A673 (cell line): ENCODE measurements around the gene GADL1. TPM values are rescaled to one million over a fixed set of nuclear protein-coding genes. Genes with fewer than 3 reads are reported as not detected.

Experiments used
- BruUV-seq: library from RNA; stranded (reverse); fragments of 400-500 nt; replicated peaks from 2 replicates; lab custom pipeline; 2021; lab: Mats Ljungman, UMichigan
- CTCF ChIA-PET: fragments of 300-600 bp; sonication (Branson Sonifier 250); formaldehyde crosslinking; loops from one replicate; lab custom pipeline; 2022; ENCODE audit warnings: antibody characterized with exemption; lab: Charles Lee
- POLR2A ChIA-PET: fragments of 300-600 bp; sonication (Branson Sonifier 250); formaldehyde crosslinking; loops from one replicate; lab custom pipeline; 2022; ENCODE audit warnings: antibody characterized with exemption; ENCODE audit not compliant: low non-redundant PET; lab: Charles Lee
- DNase-seq: peaks from one replicate; pipeline ENCODE4 v3.0.0-alpha.2; 2015; ENCODE audit warnings: low spot score
- H3K27ac ChIP-seq: fragments of 200-600 bp; sonication (generic); 2 replicates; pipeline ENCODE4 v1.5.1; 2016; ENCODE audit warnings: mixed run types, low read depth, mild to moderate bottlenecking, mixed read lengths, antibody characterized with exemption, low read length; ENCODE audit not compliant: poor library complexity, severe bottlenecking
- H3K27me3 ChIP-seq: fragments of 200-600 bp; sonication (generic); replicated peaks from 2 replicates; pipeline ENCODE4 v1.6.1; 2017; ENCODE audit warnings: mixed run types, low read depth, mild to moderate bottlenecking, mixed read lengths, antibody characterized with exemption, low read length; ENCODE audit not compliant: insufficient read depth, poor library complexity
- H3K36me3 ChIP-seq: fragments of 200-600 bp; sonication (generic); 2 replicates; pipeline ENCODE4 v1.6.1; 2016; ENCODE audit warnings: mixed run types, mild to moderate bottlenecking, mixed read lengths, antibody characterized with exemption, low read length; ENCODE audit not compliant: insufficient read depth, poor library complexity, severe bottlenecking
- H3K4me1 ChIP-seq: fragments of 200-600 bp; sonication (generic); 2 replicates; pipeline ENCODE4 v1.6.1; 2017; ENCODE audit warnings: mixed run types, mild to moderate bottlenecking, mixed read lengths, antibody characterized with exemption, low read length; ENCODE audit not compliant: insufficient read depth, poor library complexity, severe bottlenecking
- H3K4me3 ChIP-seq: fragments of 200-600 bp; sonication (generic); 2 replicates; pipeline ENCODE4 v1.5.1; 2016; ENCODE audit warnings: low read depth, mixed run types, mild to moderate bottlenecking, mixed read lengths, low read length; ENCODE audit not compliant: poor library complexity, severe bottlenecking
- H3K9me3 ChIP-seq: fragments of 200-600 bp; sonication (generic); 2 replicates; pipeline ENCODE4 v1.6.1; 2016; ENCODE audit warnings: mixed run types, low read depth, mild to moderate bottlenecking, mixed read lengths, antibody characterized with exemption, low read length; ENCODE audit not compliant: poor library complexity, severe bottlenecking
- CTCF ChIP-seq: fragments of 300-800, 200-600 bp; sonication (generic); conservative IDR thresholded peaks from 2 replicates; pipeline ENCODE4 v1.5.1; 2017; ENCODE audit warnings: low read depth, mild to moderate bottlenecking, antibody characterized with exemption, low read length, moderate library complexity, mixed read lengths
- EZH2 ChIP-seq: fragments of 200-600 bp; sonication (generic); IDR thresholded peaks from 2 replicates; pipeline ENCODE4 v1.6.1; 2017; ENCODE audit warnings: borderline replicate concordance, low read depth, mild to moderate bottlenecking, mixed read lengths, antibody characterized with exemption, low read length; ENCODE audit not compliant: poor library complexity, severe bottlenecking
- intact Hi-C: fragments of 100-400 bp; cut with micrococcal nuclease; formaldehyde crosslinking; loops from one replicate; pipeline ENCODE4 v1.10.0; 2022; ENCODE audit not compliant: unreplicated experiment
- total RNA-seq: library from RNA; stranded (reverse); gene quantifications from 2 replicates; pipeline ENCODE4 v1.2.3, GENCODE V29; 2021

Gene GADL1
- total RNA-seq, 1 experiment from 2014 or later: 13.8 TPM

GRCh38 chr3:30776186-30776815, 118.2 kb downstream of the GADL1 start:
- Histone ChIP-seq H3K9me3 (no peaks in the 10 kb centered on the region), H3K27me3 (no peaks in the 10 kb centered on the region), H3K27ac (no peak overlapping the region), H3K4me3 (no peak overlapping the region), H3K36me3 (no peaks in the 10 kb centered on the region), H3K4me1 (peaks cover 37% of the 10 kb centered on the region)
- no peak for DNase-seq
- no TSS peak for BruUV-seq
- ChIA-PET CTCF (no interaction called here), POLR2A (no interaction called here)
- intact Hi-C loops: loop anchor here (10.0 kb wide), 4 partner anchors 658 to 1368 kb away; partner anchors contain the start of gene STT3B
- TF ChIP-seq EZH2 (no peak), CTCF (no peak)

- ChIA-PET CTCF (no interaction called here), POLR2A (no interaction called here)
- Histone ChIP-seq H3K27ac (peak overlapping the region; percentile 20), H3K36me3 (no peaks in the 10 kb centered on the region), H3K4me3 (no peak overlapping the region), H3K4me1 (peaks cover 45% of the 10 kb centered on the region), H3K9me3 (no peaks in the 10 kb centered on the region), H3K27me3 (no peaks in the 10 kb centered on the region)
- intact Hi-C loops: loop anchor here (10.0 kb wide), 4 partner anchors 660 to 1370 kb away; partner anchors contain the start of gene STT3B
- DNase-seq: peak; percentile 54
- no TSS peak for BruUV-seq
- TF ChIP-seq EZH2: no peak
- no peak for TF ChIP-seq CTCF
Observed at GRCh38 chr3:30775040-30775439, 119.4 kb downstream of the GADL1 start.

GRCh38 chr3:30774062-30774461, 120.4 kb downstream of the GADL1 start:
- TF ChIP-seq CTCF (no peak), EZH2 (no peak)
- BruUV-seq: no TSS peak
- ChIA-PET POLR2A (no interaction called here), CTCF (no interaction called here)
- DNase-seq: no peak
- intact Hi-C loops: loop anchor here (10.0 kb wide), 4 partner anchors 661 to 1371 kb away; partner anchors contain the start of gene STT3B
- Histone ChIP-seq H3K4me3 (no peak overlapping the region), H3K36me3 (no peaks in the 10 kb centered on the region), H3K27me3 (no peaks in the 10 kb centered on the region), H3K27ac (no peak overlapping the region), H3K4me1 (peaks cover 45% of the 10 kb centered on the region), H3K9me3 (no peaks in the 10 kb centered on the region)
